ENCODE data around the gene TIMD4. TPM values are rescaled to one million over a fixed set of nuclear protein-coding genes. Genes with fewer than 3 reads are reported as not detected.

TIMD4 gene
- total and polyA plus RNA-seq, 4 donors, result 0.10 to 1.5 (median 0.16) TPM; not detected in 1

DNA sequence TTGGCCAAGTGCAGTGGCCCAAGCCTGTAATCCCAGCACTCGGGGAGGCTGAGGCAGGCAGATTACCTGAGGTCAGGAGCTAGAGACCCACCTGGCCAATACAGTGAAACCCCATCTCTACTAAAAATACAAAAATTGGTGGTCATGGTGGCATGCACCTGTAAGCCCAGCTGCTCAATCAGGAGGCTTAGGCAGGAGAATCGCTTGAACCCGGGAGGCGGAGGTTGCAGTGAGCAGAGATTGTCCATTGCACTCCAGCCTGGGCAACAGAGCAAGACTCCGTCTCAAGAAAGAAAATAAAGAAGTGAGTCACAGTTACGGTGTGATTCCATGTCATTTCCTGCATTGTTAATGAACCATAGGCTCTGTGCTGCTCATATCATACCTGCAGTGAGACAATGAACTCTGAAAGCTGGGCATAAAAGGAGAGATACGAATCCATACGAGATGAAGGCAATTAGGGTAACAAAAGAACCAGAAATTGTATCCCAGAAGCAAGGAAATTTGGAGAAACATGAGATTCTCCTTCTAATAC lies 44.6 kb downstream of the TIMD4 start:
- WGBS, 2 donors, result 89 to 90% methylated on average over 8 of the region's 8 CpGs
- Histone ChIP-seq H3K27me3 (ENCODE audit: control insufficient read depth in 3 of 3, insufficient read depth in 3 of 3, low read length in 2 of 3) (no peaks in the 10 kb centered on the region), H3K9me3 (ENCODE audit: control insufficient read depth in 4 of 4, insufficient read depth in 3 of 4, low read length in 3 of 4) (peaks cover 0 to 2% (median 0%) of the 10 kb centered on the region in 4 donors), H3K4me3 (no peak overlapping the region), H3K9ac (ENCODE audit: insufficient read depth in 1 of 2, low read length in 2 of 2) (no peak overlapping the region), H3K4me1 (ENCODE audit: control insufficient read depth in 5 of 5, insufficient read depth in 5 of 5, low read length in 5 of 5) (no peaks in the 10 kb centered on the region), H3K36me3 (ENCODE audit: control insufficient read depth in 4 of 4, insufficient read depth in 4 of 4, low read length in 4 of 4) (no peaks in the 10 kb centered on the region), H3K27ac (ENCODE audit: low read depth in 1 of 2, low read length in 1 of 2) (no peak overlapping the region)
- DNase-seq (no peak), ATAC-seq (ENCODE audit: insufficient read depth, low FRiP score) (no peak)
- TF ChIP-seq, protein P1, sequence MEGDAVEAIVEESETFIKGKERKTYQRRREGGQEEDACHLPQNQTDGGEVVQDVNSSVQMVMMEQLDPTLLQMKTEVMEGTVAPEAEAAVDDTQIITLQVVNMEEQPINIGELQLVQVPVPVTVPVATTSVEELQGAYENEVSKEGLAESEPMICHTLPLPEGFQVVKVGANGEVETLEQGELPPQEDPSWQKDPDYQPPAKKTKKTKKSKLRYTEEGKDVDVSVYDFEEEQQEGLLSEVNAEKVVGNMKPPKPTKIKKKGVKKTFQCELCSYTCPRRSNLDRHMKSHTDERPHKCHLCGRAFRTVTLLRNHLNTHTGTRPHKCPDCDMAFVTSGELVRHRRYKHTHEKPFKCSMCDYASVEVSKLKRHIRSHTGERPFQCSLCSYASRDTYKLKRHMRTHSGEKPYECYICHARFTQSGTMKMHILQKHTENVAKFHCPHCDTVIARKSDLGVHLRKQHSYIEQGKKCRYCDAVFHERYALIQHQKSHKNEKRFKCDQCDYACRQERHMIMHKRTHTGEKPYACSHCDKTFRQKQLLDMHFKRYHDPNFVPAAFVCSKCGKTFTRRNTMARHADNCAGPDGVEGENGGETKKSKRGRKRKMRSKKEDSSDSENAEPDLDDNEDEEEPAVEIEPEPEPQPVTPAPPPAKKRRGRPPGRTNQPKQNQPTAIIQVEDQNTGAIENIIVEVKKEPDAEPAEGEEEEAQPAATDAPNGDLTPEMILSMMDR (IDR thresholded peaks at IDR 0.05; ENCODE audit: control extremely low read depth, extremely low read depth), result no peak

DNA sequence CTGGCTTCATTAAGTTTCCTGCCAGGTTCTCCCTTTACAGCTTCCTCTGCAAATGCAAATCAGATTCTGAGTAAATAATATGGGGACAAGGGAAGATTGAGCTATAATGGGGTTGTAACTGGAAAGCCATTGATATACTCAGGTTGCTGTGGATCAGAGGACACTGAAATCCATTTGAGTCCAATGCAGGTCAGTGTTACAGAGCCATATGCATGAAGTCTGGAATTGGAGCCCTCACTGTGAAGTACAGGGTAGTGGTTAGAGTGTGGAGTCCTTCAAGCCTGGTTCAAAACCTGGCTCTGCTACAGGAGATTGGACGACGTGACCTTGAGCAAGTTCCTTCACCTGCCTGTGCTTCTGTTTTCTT lies 48.7 kb downstream of the TIMD4 start:
- WGBS, 2 donors, result 86 to 88% methylated on average over 2 of the region's 2 CpGs

DNA sequence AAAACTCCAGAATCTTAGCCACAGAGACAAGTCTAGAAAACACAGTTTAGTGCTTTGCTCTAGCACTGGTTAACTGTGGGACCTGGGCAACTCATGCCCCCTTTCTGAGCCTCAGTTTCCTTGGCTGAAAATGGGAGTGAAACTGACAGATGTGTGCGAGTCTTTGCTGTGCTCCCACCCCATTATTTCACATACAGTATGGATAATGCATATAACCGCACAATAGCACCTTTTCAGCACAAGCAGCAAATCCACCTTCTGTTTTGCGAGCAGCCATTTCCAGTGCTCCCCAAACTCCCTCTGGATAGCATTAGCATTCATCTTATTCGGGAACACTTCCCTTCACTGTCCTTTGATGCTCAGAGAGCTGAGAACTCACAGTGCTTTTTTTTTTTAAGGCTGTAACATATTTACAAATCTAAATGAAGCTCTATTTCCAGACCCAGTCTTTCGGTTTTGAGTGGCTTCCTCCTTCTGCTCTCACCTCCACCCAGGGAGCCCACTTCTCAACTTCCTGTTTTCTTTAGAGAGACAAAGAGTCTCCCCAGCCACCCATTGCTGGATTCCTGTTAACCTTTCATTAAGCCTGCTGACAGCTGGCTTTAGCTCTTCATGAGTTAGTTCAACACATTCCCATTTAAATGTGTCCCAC lies 49.2 kb downstream of the TIMD4 start:
- TF ChIP-seq, protein P1 (IDR thresholded peaks at IDR 0.05; ENCODE audit: control extremely low read depth, extremely low read depth), result no peak
- no peak overlapping the region for H3K27ac ChIP-seq (ENCODE audit: low read depth in 1 of 2, low read length in 1 of 2)
- WGBS, 2 donors, result 55 to 57% methylated on average over 5 of the region's 5 CpGs
- no peak for ATAC-seq (ENCODE audit: insufficient read depth, low FRiP score)
- DNase-seq, result peak in 1 of 3 donors; percentile 6
- no peaks in the 10 kb centered on the region for H3K4me1 ChIP-seq (ENCODE audit: control insufficient read depth in 5 of 5, insufficient read depth in 5 of 5, low read length in 5 of 5)
- no peak overlapping the region for H3K9ac ChIP-seq (ENCODE audit: insufficient read depth in 1 of 2, low read length in 2 of 2)
- H3K9me3 ChIP-seq (ENCODE audit: control insufficient read depth in 4 of 4, insufficient read depth in 3 of 4, low read length in 3 of 4), result peaks cover 0 to 3% (median 0%) of the 10 kb centered on the region in 4 donors
- no peaks in the 10 kb centered on the region for H3K27me3 ChIP-seq (ENCODE audit: control insufficient read depth in 3 of 3, insufficient read depth in 3 of 3, low read length in 2 of 3)
- no peaks in the 10 kb centered on the region for H3K36me3 ChIP-seq (ENCODE audit: control insufficient read depth in 4 of 4, insufficient read depth in 4 of 4, low read length in 4 of 4)
- H3K4me3 ChIP-seq, result no peak overlapping the region

More for the DNA sequence above, 48.7 kb downstream of the TIMD4 start:
- Histone ChIP-seq H3K4me1 (ENCODE audit: control insufficient read depth in 5 of 5, insufficient read depth in 5 of 5, low read length in 5 of 5) (no peaks in the 10 kb centered on the region), H3K9me3 (ENCODE audit: control insufficient read depth in 4 of 4, insufficient read depth in 3 of 4, low read length in 3 of 4) (peaks cover 0 to 3% (median 0%) of the 10 kb centered on the region in 4 donors), H3K27ac (ENCODE audit: low read depth in 1 of 2, low read length in 1 of 2) (no peak overlapping the region), H3K4me3 (no peak overlapping the region), H3K9ac (ENCODE audit: insufficient read depth in 1 of 2, low read length in 2 of 2) (no peak overlapping the region), H3K36me3 (ENCODE audit: control insufficient read depth in 4 of 4, insufficient read depth in 4 of 4, low read length in 4 of 4) (no peaks in the 10 kb centered on the region), H3K27me3 (ENCODE audit: control insufficient read depth in 3 of 3, insufficient read depth in 3 of 3, low read length in 2 of 3) (no peaks in the 10 kb centered on the region)
- DNase-seq (no peak), ATAC-seq (ENCODE audit: insufficient read depth, low FRiP score) (no peak)
- TF ChIP-seq, protein P1 (IDR thresholded peaks at IDR 0.05; ENCODE audit: control extremely low read depth, extremely low read depth), result no peak

All from lung (tissue), 12 donors.